Measurements from ENCODE around the gene C12orf57.

C12orf57 gene

DNA sequence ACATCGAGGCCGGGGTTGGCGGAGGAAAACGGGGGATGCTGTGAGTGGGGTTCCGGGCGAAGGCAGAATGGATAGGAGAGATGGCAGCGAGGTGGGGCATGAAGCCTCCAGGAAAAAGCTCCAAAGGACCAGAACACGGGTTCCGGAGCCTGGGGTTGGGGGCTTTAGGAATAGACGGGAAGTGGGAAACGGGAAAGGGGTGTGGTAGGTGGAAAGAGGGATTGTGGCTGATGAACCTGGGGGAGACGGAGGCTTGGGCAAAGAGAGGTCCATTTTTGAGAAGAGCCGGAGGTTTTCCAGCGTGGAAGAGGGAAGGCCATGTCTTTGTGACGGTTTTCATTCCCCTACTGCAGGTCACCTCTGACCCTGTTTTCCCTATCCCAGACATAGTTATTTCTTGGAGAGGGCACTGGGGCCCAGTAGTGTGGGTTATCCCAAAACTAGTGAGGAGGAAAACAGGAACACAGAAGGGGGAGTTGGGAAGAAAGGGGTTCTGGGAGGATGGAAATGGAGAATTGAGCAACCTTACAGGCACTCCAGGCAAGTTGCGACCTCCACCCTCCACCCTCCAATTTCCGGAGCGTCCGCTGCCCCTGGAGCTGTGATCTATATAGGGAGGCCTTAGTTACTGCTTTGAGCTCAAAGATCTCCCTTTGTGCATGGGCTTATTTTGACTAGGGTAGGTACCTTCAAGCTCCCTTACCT, 15.0 kb upstream of the C12orf57 start:
- Mint-ChIP-seq H3K4me3 (peak overlapping the region; percentile 96 to 99 (median 97)), H3K36me3 (ENCODE audit: low read depth) (peaks cover 16% of the 10 kb centered on the region), H3K27ac (peak overlapping the region; percentile 94 to 97 (median 95)), H3K9me3 (no peaks in the 10 kb centered on the region), H3K4me1 (peaks cover 76% of the 10 kb centered on the region), H3K27me3 (ENCODE audit: low read depth) (no peaks in the 10 kb centered on the region)
- TF ChIP-seq CTCF (IDR thresholded peaks at IDR 0.05; ENCODE audit: unreplicated experiment in 3 of 3) = no peak

DNA sequence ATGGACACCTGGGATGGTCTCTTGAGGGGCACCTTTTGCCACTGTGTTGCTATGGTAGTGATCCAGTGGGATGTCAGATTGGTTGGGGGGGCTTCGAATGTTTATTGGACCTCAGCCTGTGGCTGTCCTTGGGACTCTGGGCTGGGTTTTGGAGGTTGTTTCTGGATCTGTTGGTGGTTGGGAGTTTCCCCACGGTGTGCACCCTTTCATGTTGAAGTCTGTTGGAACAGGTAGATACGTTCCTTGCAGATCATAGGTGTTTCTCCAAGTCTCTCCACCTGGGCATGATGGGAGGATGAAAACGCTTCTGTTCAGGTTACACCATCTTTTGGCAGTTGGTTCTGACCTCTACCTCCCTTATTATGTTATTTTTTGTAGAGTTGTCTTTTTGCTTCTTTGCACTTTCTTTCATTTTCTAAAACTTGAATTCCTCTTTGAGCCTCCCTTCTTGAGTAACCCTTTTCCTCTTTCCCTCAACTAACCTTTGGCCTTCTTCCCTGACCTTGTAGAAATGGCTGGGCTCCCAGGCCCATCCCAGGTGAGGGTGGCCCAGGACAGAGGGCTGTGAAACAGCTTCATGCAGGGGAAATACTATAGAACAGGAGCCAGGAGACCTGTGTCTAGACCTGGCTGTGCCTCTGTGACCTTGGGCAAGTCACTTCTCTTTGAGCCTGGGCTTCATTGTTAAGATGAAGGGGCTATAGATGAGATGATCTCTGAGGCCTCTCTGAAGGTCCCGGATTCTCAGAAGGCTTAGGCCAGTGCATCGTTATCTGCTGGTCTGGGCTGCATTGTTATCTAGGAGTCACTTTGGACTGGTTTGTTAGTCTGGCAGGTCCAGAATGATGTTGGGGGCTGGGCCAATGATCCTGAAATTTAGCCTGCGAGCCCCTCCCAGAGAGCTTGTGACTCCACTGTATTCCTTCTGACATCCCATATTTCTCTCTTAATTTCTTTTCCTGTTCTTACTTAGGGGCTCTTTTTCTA, 14.1 kb upstream of the C12orf57 start:
- Mint-ChIP-seq H3K36me3 (ENCODE audit: low read depth) (peaks cover 25% of the 10 kb centered on the region), H3K27ac (peak overlapping the region; percentile 94 to 97 (median 95)), H3K9me3 (no peaks in the 10 kb centered on the region), H3K27me3 (ENCODE audit: low read depth) (no peaks in the 10 kb centered on the region), H3K4me1 (peaks cover 76% of the 10 kb centered on the region), H3K4me3 (peak overlapping the region; percentile 96 to 99 (median 97))
- TF ChIP-seq CTCF (IDR thresholded peaks at IDR 0.05; ENCODE audit: unreplicated experiment in 3 of 3) = no peak

DNA sequence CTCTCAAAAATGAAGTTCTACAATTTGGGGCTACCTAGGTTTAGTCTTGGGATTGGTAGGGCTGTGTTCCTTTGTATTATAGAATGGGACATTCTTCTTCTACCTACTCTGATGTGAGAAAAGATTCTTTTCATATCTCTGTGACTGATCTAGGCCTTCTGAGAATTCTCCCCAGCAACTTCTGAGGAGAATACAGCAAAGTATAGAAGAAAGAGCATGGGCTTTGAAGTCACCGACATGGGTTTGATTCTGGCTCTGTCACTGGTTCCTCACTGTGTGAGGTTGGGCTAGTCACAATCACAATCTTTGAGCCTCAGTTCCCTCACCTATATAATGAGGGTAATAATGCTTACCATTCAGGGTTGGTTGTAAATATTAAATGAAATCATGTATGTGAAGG, 11.1 kb upstream of the C12orf57 start:
- Mint-ChIP-seq H3K4me3 (peak overlapping the region in 2 of 3 experiments; percentile 22 to 58), H3K27ac (peak overlapping the region; percentile 48 to 55 (median 48)), H3K9me3 (no peaks in the 10 kb centered on the region), H3K27me3 (ENCODE audit: low read depth) (no peaks in the 10 kb centered on the region), H3K4me1 (peaks cover 57% of the 10 kb centered on the region), H3K36me3 (ENCODE audit: low read depth) (peaks cover 46% of the 10 kb centered on the region)
- TF ChIP-seq CTCF (IDR thresholded peaks at IDR 0.05; ENCODE audit: unreplicated experiment in 3 of 3) = no peak

DNA sequence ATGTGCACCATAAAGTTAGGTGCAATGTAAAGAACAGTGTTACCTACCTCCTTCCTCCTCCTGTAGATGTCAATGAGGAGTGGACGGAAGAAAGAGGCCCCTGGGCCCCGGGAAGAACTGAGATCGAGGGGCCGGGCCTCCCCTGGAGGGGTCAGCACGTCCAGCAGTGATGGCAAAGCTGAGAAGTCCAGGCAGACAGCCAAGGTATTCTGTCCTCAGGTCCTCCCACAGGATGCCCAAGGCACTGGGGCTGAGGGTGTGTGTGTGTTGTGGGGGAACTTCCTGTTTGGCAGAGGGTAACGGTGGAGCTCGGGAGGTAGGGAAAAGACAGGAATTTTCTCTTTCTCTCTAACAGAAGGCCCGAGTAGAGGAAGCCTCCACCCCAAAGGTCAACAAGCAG, 9.7 kb upstream of the C12orf57 start:
- H3K4me3 Mint-ChIP-seq = peak overlapping the region; percentile 43 to 74 (median 55)

More for the DNA sequence above, 9.7 kb upstream of the C12orf57 start:
- no peaks in the 10 kb centered on the region for H3K9me3 Mint-ChIP-seq
- no peak for TF ChIP-seq CTCF (IDR thresholded peaks at IDR 0.05; ENCODE audit: unreplicated experiment in 3 of 3)
- H3K36me3 Mint-ChIP-seq (ENCODE audit: low read depth) = peaks cover 52% of the 10 kb centered on the region
- H3K27ac Mint-ChIP-seq = peak overlapping the region; percentile 79 to 89 (median 87)
- no peaks in the 10 kb centered on the region for H3K27me3 Mint-ChIP-seq (ENCODE audit: low read depth)
- peaks cover 59% of the 10 kb centered on the region for H3K4me1 Mint-ChIP-seq
